ENCODE measurements around the gene CRBN.

The CRBN gene

DNA sequence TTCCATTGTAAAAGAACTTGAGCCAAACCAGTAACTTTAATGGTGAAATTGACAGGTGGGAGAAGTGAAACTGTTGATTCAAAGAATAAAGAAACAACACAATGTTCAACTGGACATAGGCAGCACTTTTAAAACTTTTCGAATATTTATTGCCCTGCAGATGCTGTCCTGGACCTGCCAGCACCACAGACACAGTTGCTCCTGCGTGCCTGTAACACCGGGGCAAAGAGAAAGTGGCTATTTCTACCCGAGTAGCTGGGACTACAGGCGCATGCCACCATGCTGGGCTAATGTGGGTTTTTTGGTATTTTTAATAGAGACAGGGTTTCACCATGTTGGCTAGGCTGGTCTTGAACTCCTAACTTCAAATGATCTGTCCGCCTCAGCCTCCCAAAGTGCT is 76.7 kb downstream of the CRBN start:
- Mint-ChIP-seq H3K27me3 (no peaks in the 10 kb centered on the region), H3K36me3 (ENCODE audit: insufficient read depth) (peaks cover 2% of the 10 kb centered on the region), H3K4me3 (no peak overlapping the region), H3K27ac (ENCODE audit: low read depth) (no peak overlapping the region), H3K9me3 (no peaks in the 10 kb centered on the region), H3K4me1 (no peaks in the 10 kb centered on the region)
- no peak for DNase-seq (ENCODE audit: low spot score in 2 of 2)
- ATAC-seq (replicated peaks; ENCODE audit: extremely low read depth, poor library complexity, severe bottlenecking): no peak

DNA sequence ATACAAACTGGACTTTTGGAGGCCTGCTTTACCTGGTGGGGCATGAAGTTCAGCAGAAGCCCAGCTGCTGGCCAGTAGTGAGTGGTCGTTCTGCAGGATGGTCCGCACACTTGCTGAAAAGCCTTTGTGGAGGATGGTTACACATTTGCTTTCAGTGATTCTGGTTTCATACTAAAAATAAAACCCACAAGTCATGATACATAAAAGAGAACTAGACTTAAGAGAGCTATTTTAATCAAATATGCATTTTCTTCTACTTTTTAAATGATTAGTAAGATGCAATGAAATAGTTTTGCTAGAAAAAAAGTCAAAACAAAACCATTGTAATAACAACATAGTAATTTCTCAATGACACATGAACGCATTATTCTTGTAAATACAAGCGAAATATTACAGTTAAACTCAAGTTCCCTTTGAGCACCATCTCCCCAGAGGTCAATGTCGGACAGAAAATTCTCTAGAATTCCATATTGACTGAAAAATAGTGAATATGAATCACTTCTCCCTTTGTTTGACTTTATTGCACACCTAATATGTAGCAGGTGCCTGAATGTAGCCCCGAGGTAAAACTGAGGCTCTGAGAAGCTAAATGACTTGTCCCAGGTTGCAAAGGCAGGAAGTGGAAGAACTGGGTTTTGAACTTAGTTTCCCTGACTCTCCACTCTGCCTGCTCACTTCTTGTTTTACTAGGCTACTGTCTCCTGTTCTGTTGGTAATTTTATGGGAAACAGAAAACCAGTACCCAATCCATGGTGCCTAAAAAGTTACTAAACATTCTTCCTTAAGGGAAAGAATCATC is 77.6 kb downstream of the CRBN start:
- peaks cover 2% of the 10 kb centered on the region for H3K36me3 Mint-ChIP-seq (ENCODE audit: insufficient read depth)
- no peak for DNase-seq (ENCODE audit: low spot score in 2 of 2)
- no peak for ATAC-seq (replicated peaks; ENCODE audit: extremely low read depth, poor library complexity, severe bottlenecking)
- peaks cover 6% of the 10 kb centered on the region for H3K27me3 Mint-ChIP-seq
- no peak overlapping the region for H3K4me3 Mint-ChIP-seq
- H3K9me3 Mint-ChIP-seq: no peaks in the 10 kb centered on the region
- H3K27ac Mint-ChIP-seq (ENCODE audit: low read depth): no peak overlapping the region
- no peaks in the 10 kb centered on the region for H3K4me1 Mint-ChIP-seq

All from central memory CD8-positive, alpha-beta T cell (primary cell).